ENCODE results near the gene HDAC6.
"Not testable (repeated sequence)": the region's sequence is repeated elsewhere in the genome, so short reads cannot be mapped to it uniquely, and the experiment has no call there.

- not testable (repeated sequence) for TF ChIP-seq CTCF, POLR2A (IDR thresholded peaks at IDR 0.05)
Observed at GRCh38 chrX:48819394-48819793, 17.5 kb downstream of the HDAC6 start.

All from lower leg skin (tissue), 3 donors.